ENCODE measurements around the gene RDH13.
"Not testable (repeated sequence)": the region's sequence is repeated elsewhere in the genome, so short reads cannot be mapped to it uniquely, and the experiment has no call there.

RDH13 gene, protein sequence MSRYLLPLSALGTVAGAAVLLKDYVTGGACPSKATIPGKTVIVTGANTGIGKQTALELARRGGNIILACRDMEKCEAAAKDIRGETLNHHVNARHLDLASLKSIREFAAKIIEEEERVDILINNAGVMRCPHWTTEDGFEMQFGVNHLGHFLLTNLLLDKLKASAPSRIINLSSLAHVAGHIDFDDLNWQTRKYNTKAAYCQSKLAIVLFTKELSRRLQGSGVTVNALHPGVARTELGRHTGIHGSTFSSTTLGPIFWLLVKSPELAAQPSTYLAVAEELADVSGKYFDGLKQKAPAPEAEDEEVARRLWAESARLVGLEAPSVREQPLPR

GRCh38 chr19:55062735-55063491, at the start of gene RDH13:
Gene RDH13, minus strand, starts transcription at chr19:55063148. Its CDS starts 116 bp downstream, at chr19:55063032.
- DNase-seq (ENCODE audit: low read depth in 2 of 3, low spot score in 2 of 3), result peak; percentile 94 to 99 (median 99)

GRCh38 chr19:55112246-55112776, 49.4 kb upstream of the RDH13 start:
- DNase-seq (ENCODE audit: low read depth in 2 of 3, low spot score in 2 of 3), result no peak

- no peak for DNase-seq (ENCODE audit: low read depth in 2 of 3, low spot score in 2 of 3)
These were observed 48.4 kb upstream of the RDH13 start for GRCh38 chr19:55111238-55111831.

- DNase-seq (ENCODE audit: low read depth in 2 of 3, low spot score in 2 of 3), result no peak
These were observed 46.8 kb upstream of the RDH13 start for GRCh38 chr19:55109527-55110291.

DNA sequence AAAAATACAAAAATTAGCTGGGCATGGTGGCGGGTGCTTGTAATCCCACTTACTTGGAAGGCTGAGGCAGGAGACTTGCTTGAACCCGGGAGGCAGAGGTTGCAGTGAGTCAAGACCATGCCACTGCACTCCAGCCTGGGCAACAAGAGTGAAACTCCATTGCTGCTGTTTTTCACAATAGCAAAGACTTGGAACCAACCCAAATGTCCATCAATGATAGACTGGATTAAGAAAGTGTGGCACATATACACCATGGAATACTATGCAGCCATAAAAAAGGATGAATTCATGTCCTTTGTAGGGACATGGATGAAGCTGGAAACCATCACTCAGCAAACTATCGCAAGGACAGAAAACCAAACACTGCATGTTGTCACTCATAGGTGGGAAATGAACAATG, 44.3 kb upstream of the RDH13 start:
- DNase-seq (ENCODE audit: low read depth in 2 of 3, low spot score in 2 of 3), result not testable (repeated sequence)

- DNase-seq (ENCODE audit: low read depth in 2 of 3, low spot score in 2 of 3), result no peak
These were observed 43.6 kb upstream of the RDH13 start for GRCh38 chr19:55106591-55106990.

DNA sequence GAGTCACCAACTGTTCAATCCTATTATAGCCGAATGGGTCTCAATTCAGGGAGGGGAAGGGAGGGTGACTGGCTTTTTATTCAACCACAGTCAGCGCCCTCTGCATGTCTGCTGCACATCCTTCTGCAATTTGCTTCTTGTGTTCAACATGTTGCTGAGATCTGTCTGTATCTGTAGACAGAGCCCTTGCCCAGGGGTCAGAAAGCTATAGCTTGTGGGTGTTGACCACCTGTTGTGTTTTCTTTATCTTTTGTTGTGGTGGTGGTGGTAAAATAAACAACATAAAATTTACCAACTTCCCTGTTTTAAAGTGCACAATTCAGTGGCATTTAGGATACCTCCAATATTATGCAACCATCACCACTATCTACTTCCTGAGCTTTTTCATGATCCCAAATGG, 42.3 kb upstream of the RDH13 start:
- DNase-seq (ENCODE audit: low read depth in 2 of 3, low spot score in 2 of 3), result no peak

DNA sequence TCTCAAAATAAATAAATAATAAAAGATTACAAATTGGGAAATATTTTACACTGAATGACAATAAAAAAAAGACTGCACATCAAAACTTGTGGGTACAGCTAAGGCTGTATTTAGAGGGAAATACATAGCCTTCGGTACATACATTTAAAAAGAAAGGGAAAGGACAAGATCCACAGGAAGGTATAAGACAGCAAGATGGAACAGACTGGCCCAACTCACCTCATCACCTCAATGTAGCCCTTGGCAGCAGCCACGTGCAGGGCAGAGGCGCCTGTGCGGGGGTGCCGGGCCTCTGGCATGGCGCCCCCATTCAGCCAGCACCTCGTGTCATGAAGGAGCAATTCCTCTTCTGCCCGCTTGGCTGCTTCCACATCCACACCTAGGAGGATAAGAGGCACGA, 40.2 kb upstream of the RDH13 start:
- DNase-seq (ENCODE audit: low read depth in 2 of 3, low spot score in 2 of 3), result no peak

- no peak for DNase-seq (ENCODE audit: low read depth in 2 of 3, low spot score in 2 of 3)
These were observed 38.3 kb upstream of the RDH13 start for GRCh38 chr19:55101261-55101660.

DNA sequence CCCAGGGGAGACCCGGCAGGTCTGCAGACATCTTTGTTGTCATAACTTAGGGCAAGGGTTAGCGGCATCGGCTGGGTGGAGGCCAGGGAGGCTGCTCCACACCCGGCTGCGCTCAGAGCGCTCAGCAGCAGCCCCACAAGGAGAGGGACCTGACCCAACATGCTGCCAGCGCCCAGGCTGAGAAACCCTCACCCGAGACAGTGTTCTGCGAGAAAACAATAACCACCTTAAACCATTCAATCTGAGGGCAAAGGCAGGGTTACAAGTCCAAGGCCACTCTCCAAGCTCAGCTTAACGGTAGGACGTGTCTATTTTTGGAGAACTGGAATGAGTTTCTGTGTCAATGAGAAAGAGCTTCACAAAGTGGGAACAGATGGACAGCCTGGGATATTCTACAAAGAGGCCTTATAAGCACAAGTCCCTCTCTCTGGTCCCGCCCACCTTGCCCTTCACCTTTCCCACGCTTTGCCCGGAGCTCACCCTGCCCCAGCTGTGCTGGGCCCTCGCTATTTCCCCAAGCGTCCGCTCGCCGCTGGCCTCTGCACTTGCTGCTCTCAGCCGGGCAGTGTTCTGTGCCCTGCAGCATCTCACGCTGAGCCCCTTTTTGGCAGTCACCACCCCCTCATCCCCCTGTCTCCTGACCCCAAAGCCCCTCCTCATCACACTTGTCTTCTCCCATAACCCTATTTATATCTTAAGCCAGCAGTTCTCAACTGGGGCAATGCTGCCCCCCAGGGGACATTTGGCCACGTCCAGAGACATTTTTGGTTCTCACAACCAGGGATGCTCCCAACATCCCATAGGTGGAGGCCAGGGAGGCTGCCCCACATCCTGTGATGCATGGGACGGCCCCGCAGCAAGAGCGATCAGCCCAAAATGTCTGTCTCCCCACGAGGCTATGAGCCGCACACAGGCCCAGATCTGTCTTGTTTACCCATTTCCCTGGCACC, 36.9 kb upstream of the RDH13 start:
- no peak for DNase-seq (ENCODE audit: low read depth in 2 of 3, low spot score in 2 of 3)

GRCh38 chr19:55098716-55099556, 36.0 kb upstream of the RDH13 start:
- no peak for DNase-seq (ENCODE audit: low read depth in 2 of 3, low spot score in 2 of 3)

GRCh38 chr19:55097864-55098715, 35.1 kb upstream of the RDH13 start:
- DNase-seq (ENCODE audit: low read depth in 2 of 3, low spot score in 2 of 3), result no peak

- no peak for DNase-seq (ENCODE audit: low read depth in 2 of 3, low spot score in 2 of 3)
These were observed 33.2 kb upstream of the RDH13 start for GRCh38 chr19:55096061-55096701.

DNA sequence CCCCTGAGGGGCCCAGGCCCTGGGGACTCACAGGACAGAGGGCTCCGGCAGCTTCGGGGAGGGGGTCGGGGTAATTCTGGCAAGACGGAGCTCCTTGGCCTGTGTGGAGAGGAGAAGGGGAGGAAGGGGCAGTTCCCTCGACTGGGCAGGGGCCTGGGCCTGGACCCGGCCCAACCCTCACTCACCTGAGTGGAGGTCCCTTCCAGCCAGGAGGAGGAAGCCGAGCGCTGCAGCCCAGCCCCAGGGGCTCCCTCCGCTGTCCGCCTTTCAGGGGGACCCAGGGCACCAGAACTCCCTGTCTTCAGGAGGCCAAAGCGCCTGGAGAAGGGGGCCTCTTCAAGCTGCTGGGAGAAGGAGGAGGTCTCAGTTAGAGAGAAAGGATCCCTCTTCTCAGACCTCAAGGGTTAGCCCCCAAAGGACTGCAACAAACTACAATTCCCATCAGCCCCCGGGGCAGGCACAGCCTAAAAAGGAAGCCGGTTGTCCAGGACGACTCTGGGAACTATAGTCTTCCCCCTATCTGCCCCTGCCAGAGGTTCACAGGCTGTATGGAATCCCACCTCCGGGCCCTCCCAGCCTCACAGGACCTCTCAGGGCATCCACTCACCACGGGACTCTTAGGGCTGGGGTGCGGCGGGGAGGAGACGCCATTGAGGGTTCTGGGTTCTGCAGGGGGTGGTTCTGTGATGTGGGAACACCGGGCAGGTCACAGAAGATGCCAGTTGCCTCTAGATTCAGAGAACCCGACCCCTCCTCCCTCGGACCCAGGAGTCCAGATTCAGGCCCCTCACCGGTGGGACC, 32.5 kb upstream of the RDH13 start:
- no peak for DNase-seq (ENCODE audit: low read depth in 2 of 3, low spot score in 2 of 3)

DNA sequence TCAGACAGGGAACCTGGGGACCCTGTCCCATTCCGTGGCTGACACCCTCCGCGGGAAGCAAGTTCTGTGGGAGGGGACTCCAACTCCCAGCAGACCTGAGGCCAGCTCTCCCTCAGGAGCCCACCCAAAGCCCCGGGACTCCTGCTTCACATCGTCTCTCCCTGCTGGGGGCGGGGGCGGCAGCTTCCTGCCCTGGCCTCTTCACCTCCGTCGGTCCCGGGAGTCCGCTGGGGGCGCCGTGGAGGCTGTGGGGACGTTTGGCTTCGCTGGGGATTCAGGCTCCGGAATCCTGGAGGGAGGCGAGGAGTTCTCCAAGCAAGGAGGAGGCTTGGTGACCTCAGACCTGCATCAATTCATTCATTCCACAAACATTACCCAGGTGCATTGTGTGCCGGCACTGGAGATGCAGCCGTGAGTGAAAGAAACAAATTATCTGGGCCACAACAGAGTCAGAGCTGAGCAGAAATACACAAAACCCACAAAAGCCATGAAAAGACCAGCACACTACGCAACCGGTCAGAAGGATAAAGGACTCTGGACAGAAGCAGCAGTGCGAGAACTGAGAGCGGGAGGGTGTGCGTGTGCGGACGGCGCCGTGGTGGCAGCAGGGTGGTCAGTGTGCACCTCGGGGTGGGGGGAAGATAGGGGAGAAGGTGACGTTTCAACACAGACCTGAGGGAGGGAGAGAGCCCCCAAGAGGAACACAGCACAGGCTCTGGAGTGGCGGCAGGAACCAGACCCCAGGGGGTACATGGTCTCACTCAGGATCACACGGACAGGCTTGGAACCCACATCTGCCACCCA, 31.7 kb upstream of the RDH13 start:
- no peak for DNase-seq (ENCODE audit: low read depth in 2 of 3, low spot score in 2 of 3)
